GM12874 (cell line): ENCODE measurements around the gene MPP1.

Source experiments
- TF ChIP-seq, protein P1 (sequence below): IDR thresholded peaks from 2 replicates; pipeline ENCODE4 v1.5.1; 2011; ENCODE audit warnings: low read depth, mild to moderate bottlenecking, control low read depth, low read length, moderate library complexity; ENCODE audit not compliant: insufficient read depth

MPP1 gene

DNA sequence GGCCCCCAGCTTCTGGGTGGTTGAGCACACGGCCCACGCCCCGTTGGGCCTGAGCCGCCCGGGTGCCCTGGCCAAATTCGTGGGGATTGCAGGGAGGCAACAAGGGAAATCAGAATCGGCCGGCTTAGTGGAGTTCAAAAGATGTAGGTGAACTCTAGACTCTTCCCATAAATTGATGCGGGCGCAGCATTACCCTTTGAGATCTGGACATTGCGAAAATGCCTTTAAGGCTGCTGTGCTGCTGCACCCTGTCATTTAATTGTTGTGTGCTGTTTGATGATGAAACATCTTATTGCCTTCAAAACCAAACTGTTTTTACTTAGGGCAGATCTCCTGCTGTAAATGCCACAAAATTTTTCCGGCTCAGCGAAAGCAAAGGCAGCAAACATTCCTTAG is 409 bp upstream of the MPP1 start:
- TF ChIP-seq, protein P1, sequence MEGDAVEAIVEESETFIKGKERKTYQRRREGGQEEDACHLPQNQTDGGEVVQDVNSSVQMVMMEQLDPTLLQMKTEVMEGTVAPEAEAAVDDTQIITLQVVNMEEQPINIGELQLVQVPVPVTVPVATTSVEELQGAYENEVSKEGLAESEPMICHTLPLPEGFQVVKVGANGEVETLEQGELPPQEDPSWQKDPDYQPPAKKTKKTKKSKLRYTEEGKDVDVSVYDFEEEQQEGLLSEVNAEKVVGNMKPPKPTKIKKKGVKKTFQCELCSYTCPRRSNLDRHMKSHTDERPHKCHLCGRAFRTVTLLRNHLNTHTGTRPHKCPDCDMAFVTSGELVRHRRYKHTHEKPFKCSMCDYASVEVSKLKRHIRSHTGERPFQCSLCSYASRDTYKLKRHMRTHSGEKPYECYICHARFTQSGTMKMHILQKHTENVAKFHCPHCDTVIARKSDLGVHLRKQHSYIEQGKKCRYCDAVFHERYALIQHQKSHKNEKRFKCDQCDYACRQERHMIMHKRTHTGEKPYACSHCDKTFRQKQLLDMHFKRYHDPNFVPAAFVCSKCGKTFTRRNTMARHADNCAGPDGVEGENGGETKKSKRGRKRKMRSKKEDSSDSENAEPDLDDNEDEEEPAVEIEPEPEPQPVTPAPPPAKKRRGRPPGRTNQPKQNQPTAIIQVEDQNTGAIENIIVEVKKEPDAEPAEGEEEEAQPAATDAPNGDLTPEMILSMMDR, result no peak

DNA sequence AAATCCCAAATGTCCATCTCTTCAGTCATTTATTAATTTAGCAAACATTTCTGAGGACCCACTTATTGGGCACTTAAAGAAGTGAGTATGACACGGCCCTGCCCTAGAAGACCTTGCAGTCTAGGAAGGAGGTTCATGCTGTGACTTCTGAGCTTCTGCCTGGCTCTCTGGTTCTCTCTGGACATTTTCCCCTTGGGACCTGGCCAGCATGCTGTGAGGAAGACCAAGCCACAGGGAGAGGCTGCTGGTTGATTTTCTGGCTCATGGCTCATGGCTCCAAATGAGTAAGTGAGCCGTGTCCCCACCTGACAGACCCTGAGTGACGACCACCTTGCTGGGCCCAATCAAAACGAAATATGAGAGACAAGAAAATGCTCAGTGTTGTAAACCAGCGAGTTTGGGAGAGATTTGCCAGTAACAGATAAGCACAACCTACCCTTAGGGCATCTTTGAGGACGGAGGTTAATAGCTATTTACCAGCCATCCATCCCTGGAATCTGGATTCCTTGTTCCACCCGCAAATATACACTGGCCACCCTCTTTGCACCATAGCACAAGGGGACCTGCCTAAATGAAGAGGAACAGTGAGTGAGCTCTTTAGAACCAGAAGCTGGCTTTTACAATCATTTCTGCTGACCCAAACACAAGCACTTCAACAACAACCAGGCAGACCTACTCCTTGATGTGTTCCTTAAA is 876 bp downstream of the MPP1 start:
- TF ChIP-seq, protein P1, result no peak

DNA sequence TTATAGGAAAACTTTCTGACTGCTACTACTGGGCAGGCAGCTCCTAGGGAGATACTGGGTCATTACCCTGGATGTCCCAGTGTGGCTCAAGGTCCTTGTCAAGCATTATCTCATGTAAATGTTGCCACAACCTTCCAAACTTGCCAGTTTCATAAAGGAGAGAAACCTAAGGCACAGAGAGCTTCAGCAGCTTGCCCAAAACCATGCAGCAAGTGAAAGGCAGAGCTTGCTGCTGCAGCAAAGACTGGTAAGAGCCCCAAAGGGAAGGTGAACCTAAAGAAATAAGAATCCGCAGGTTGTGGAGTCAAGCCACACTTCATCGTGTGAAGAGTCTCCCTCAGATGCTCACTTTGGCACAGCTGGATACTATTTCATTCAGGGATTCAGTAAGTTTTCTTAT is 2.3 kb downstream of the MPP1 start:
- TF ChIP-seq, protein P1, result no peak

DNA sequence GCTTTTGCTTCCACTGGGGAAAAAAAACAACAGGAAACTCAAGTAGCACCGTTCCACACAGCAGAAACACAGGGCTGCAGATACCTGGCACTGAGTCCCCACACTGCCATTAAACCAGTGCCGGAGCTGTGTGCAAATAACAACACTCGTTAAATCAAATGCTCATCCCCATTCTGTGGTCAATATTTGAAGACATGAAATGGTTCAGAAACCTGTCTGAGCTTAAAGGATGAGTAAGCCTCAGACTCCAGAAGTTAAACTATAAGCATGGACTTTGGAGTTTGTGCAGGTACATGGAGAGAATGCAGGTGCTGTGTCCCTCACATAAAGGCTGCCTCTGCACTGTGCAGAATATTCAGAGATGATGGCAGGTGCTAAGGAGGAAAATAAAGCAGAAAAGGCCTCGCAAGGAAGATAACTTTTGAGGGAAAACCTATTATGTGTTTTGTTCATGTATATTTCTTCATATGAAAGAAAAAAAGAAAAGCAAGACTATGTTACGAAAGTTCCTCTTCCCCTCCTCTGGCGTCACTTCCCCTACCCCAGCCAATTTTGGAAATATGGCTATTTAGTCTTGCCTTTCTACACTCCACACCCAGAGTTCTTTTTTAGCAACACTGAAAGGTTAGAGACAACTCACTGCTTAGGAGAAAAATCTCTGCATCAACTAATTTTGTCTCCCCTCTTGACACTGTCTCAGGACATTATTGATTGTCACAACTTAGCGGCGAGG is 4.6 kb downstream of the MPP1 start:
- TF ChIP-seq, protein P1, result no peak

DNA sequence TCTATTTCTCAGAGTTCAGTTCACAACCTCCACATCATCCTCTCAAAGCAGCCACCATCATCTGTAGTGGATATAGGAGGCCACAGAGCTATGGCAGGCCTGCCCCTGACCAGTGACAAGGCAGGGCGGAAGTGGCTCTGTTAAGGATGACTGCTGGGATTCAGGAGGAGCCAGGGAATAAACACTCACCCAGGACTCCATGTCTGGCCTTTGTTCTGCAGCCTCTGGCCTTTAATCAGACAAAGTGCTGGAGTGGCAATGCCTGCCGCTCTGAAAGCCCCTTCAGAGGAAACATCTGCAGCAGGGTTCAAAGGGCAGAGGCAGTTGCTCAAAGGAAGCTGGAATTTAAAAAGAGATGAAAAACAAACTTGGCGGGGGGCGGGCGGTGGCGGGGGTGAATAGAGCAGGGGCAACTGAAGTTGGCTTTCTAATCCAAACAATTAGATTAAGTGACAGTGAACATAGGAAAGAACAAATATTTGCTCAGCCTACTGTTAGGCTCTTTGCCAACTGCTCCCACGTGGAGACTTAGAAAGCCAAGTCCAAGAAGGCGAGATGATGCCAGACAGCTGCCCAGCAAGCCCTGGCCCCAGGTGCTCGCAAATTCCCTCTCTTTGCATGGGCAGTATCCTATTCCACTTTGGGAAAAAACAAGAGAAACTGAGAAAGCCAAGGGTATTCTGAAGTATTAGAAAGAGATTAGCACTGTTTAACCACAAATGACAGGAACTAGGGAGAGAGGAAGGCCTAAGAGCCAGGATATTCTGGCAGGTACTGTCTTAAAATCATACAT is 5.5 kb downstream of the MPP1 start:
- TF ChIP-seq, protein P1, result no peak

DNA sequence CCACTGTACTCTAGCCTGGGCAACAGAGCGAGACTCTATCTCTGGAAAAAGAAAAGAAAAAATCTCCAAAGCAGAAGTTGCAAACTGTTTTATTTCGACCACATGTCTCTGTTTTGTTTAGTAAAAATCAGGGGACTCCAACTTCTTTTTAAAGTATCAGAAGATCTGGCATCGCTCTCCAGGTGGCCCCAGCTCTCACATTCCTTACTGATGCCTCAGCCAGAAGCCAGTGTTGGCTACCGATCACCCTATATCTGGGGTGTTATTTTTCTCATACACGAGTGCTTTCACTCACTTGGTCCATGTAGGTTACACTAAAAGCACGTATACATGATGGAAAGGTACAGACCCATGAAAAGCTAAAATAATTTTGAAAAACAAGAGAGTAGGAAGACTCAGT is 8.3 kb downstream of the MPP1 start:
- TF ChIP-seq, protein P1, result no peak

DNA sequence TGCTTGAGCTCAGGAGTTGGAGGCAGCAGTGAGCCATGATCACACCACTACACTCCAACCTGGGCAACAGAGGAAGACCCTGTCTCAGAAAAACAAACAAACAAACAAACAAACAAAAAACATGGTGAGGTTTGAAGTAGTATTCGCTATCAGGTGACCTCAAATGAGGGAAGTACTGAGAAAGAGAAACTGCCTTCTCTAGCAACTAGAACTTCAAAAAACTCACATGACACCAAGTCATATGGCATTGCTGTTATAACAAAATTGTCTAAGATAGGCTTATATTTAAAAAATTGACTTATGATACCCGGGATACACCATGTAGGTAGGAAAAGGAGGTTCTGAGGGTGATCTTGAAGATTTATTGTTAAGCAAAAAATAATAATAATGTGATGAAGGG is 10.3 kb downstream of the MPP1 start:
- TF ChIP-seq, protein P1, result no peak
